ENCODE measurements around the gene GABARAP. TPM values are rescaled to one million over a fixed set of nuclear protein-coding genes. Genes with fewer than 3 reads are reported as not detected.

GABARAP gene
- total and polyA plus RNA-seq, 2 donors, result 245 to 846 TPM

- peak overlapping the region in 1 of 2 donors; percentile 60 for H3K27ac ChIP-seq (ENCODE audit: low read depth in 1 of 2, low read length in 1 of 2)
- peaks cover 39 to 76% of the 10 kb centered on the region in 2 donors for H3K27me3 ChIP-seq (ENCODE audit: control insufficient read depth in 2 of 2, insufficient read depth in 1 of 2, low read length in 1 of 2)
- 6% methylated on average over 26 of the region's 26 CpGs for WGBS
- peak overlapping the region in 1 of 2 donors; percentile 18 for H3K4me3 ChIP-seq (ENCODE audit: low read length in 2 of 2)
- H3K4me1 ChIP-seq (ENCODE audit: control insufficient read depth in 2 of 2, insufficient read depth in 2 of 2, low read length in 2 of 2), result peaks cover 15 to 31% of the 10 kb centered on the region in 2 donors
- peak in 1 of 9 donors; percentile 8 for DNase-seq (ENCODE audit: low read depth in 6 of 9, low spot score in 9 of 9)
- peaks cover 0 to 3% of the 10 kb centered on the region in 2 donors for H3K9me3 ChIP-seq (ENCODE audit: control insufficient read depth in 2 of 2, insufficient read depth in 1 of 2, low read length in 1 of 2)
- peaks cover 17 to 18% of the 10 kb centered on the region in 2 donors for H3K36me3 ChIP-seq (ENCODE audit: control insufficient read depth in 2 of 2, insufficient read depth in 2 of 2, low read length in 1 of 2)
These were observed 20.9 kb upstream of the GABARAP start for GRCh38 chr17:7262935-7263800.

GRCh38 chr17:7262192-7262934 lies 20.1 kb upstream of the GABARAP start, which contains the start of gene CLDN7:
Gene CLDN7, minus strand, starts transcription at chr17:7262478. Its CDS starts 435 bp downstream, at chr17:7262043.
- peaks cover 39 to 70% of the 10 kb centered on the region in 2 donors for H3K27me3 ChIP-seq (ENCODE audit: control insufficient read depth in 2 of 2, insufficient read depth in 1 of 2, low read length in 1 of 2)
- peak in 1 of 9 donors; percentile 26 for DNase-seq (ENCODE audit: low read depth in 6 of 9, low spot score in 9 of 9)
- H3K4me1 ChIP-seq (ENCODE audit: control insufficient read depth in 2 of 2, insufficient read depth in 2 of 2, low read length in 2 of 2), result peaks cover 15 to 31% of the 10 kb centered on the region in 2 donors
- peaks cover 0 to 3% of the 10 kb centered on the region in 2 donors for H3K9me3 ChIP-seq (ENCODE audit: control insufficient read depth in 2 of 2, insufficient read depth in 1 of 2, low read length in 1 of 2)
- peaks cover 21 to 25% of the 10 kb centered on the region in 2 donors for H3K36me3 ChIP-seq (ENCODE audit: control insufficient read depth in 2 of 2, insufficient read depth in 2 of 2, low read length in 1 of 2)
- WGBS, result 10% methylated on average over 64 of the region's 64 CpGs
- peak within 1 kb of the TSS; percentile 8 to 45 for H3K4me3 ChIP-seq (ENCODE audit: low read length in 2 of 2)
- peak within 1 kb of the TSS in 1 of 2 donors; percentile 60 for H3K27ac ChIP-seq (ENCODE audit: low read depth in 1 of 2, low read length in 1 of 2)

GRCh38 chr17:7261379-7262191 lies 19.3 kb upstream of the GABARAP start:
- Histone ChIP-seq H3K4me3 (ENCODE audit: low read length in 2 of 2) (peak overlapping the region; percentile 8 to 45), H3K9me3 (ENCODE audit: control insufficient read depth in 2 of 2, insufficient read depth in 1 of 2, low read length in 1 of 2) (peaks cover 0 to 7% of the 10 kb centered on the region in 2 donors), H3K4me1 (ENCODE audit: control insufficient read depth in 2 of 2, insufficient read depth in 2 of 2, low read length in 2 of 2) (peaks cover 15 to 31% of the 10 kb centered on the region in 2 donors), H3K36me3 (ENCODE audit: control insufficient read depth in 2 of 2, insufficient read depth in 2 of 2, low read length in 1 of 2) (peaks cover 28 to 30% of the 10 kb centered on the region in 2 donors), H3K27me3 (ENCODE audit: control insufficient read depth in 2 of 2, insufficient read depth in 1 of 2, low read length in 1 of 2) (peaks cover 39 to 64% of the 10 kb centered on the region in 2 donors), H3K27ac (ENCODE audit: low read depth in 1 of 2, low read length in 1 of 2) (peak overlapping the region in 1 of 2 donors; percentile 25)
- DNase-seq (ENCODE audit: low read depth in 6 of 9, low spot score in 9 of 9), result peak in 1 of 9 donors; percentile 30
- 9% methylated on average over 71 of the region's 71 CpGs for WGBS

GRCh38 chr17:7260651-7261378 lies 18.6 kb upstream of the GABARAP start:
- 12% methylated on average over 54 of the region's 54 CpGs for WGBS
- H3K27me3 ChIP-seq (ENCODE audit: control insufficient read depth in 2 of 2, insufficient read depth in 1 of 2, low read length in 1 of 2), result peaks cover 39 to 58% of the 10 kb centered on the region in 2 donors

GRCh38 chr17:7260151-7260550 lies 17.9 kb upstream of the GABARAP start:
- 94% methylated on average over 4 of the region's 4 CpGs for WGBS
- no peak for DNase-seq (ENCODE audit: low read depth in 6 of 9, low spot score in 9 of 9)
- peaks cover 36 to 39% of the 10 kb centered on the region in 2 donors for H3K36me3 ChIP-seq (ENCODE audit: control insufficient read depth in 2 of 2, insufficient read depth in 2 of 2, low read length in 1 of 2)
- peaks cover 15 to 31% of the 10 kb centered on the region in 2 donors for H3K4me1 ChIP-seq (ENCODE audit: control insufficient read depth in 2 of 2, insufficient read depth in 2 of 2, low read length in 2 of 2)
- H3K4me3 ChIP-seq (ENCODE audit: low read length in 2 of 2), result no peak overlapping the region
- H3K27ac ChIP-seq (ENCODE audit: low read depth in 1 of 2, low read length in 1 of 2), result no peak overlapping the region
- peaks cover 0 to 7% of the 10 kb centered on the region in 2 donors for H3K9me3 ChIP-seq (ENCODE audit: control insufficient read depth in 2 of 2, insufficient read depth in 1 of 2, low read length in 1 of 2)
- H3K27me3 ChIP-seq (ENCODE audit: control insufficient read depth in 2 of 2, insufficient read depth in 1 of 2, low read length in 1 of 2), result peaks cover 39 to 51% of the 10 kb centered on the region in 2 donors

More at GRCh38 chr17:7260651-7261378, 18.6 kb upstream of the GABARAP start:
- Histone ChIP-seq H3K36me3 (ENCODE audit: control insufficient read depth in 2 of 2, insufficient read depth in 2 of 2, low read length in 1 of 2) (peaks cover 36% of the 10 kb centered on the region in 2 donors), H3K9me3 (ENCODE audit: control insufficient read depth in 2 of 2, insufficient read depth in 1 of 2, low read length in 1 of 2) (peaks cover 0 to 7% of the 10 kb centered on the region in 2 donors), H3K4me3 (ENCODE audit: low read length in 2 of 2) (peak overlapping the region; percentile 8 to 45), H3K27ac (ENCODE audit: low read depth in 1 of 2, low read length in 1 of 2) (peak overlapping the region in 1 of 2 donors; percentile 25), H3K4me1 (ENCODE audit: control insufficient read depth in 2 of 2, insufficient read depth in 2 of 2, low read length in 2 of 2) (peaks cover 15 to 31% of the 10 kb centered on the region in 2 donors)
- peak in 1 of 9 donors; percentile 28 for DNase-seq (ENCODE audit: low read depth in 6 of 9, low spot score in 9 of 9)

- Histone ChIP-seq H3K9me3 (ENCODE audit: control insufficient read depth in 2 of 2, insufficient read depth in 1 of 2, low read length in 1 of 2) (peaks cover 0 to 7% of the 10 kb centered on the region in 2 donors), H3K4me3 (ENCODE audit: low read length in 2 of 2) (no peak overlapping the region), H3K4me1 (ENCODE audit: control insufficient read depth in 2 of 2, insufficient read depth in 2 of 2, low read length in 2 of 2) (peaks cover 15 to 31% of the 10 kb centered on the region in 2 donors), H3K36me3 (ENCODE audit: control insufficient read depth in 2 of 2, insufficient read depth in 2 of 2, low read length in 1 of 2) (peaks cover 41 to 43% of the 10 kb centered on the region in 2 donors), H3K27ac (ENCODE audit: low read depth in 1 of 2, low read length in 1 of 2) (no peak overlapping the region), H3K27me3 (ENCODE audit: control insufficient read depth in 2 of 2, insufficient read depth in 1 of 2, low read length in 1 of 2) (peaks cover 39 to 48% of the 10 kb centered on the region in 2 donors)
- 97% methylated on average over 6 of the region's 6 CpGs for WGBS
- no peak for DNase-seq (ENCODE audit: low read depth in 6 of 9, low spot score in 9 of 9)
These were observed 17.3 kb upstream of the GABARAP start for GRCh38 chr17:7259555-7259889.

- no peak for DNase-seq (ENCODE audit: low read depth in 6 of 9, low spot score in 9 of 9)
- 96% methylated on average over 7 of the region's 7 CpGs for WGBS
- Histone ChIP-seq H3K36me3 (ENCODE audit: control insufficient read depth in 2 of 2, insufficient read depth in 2 of 2, low read length in 1 of 2) (peaks cover 45 to 47% of the 10 kb centered on the region in 2 donors), H3K4me3 (ENCODE audit: low read length in 2 of 2) (no peak overlapping the region), H3K9me3 (ENCODE audit: control insufficient read depth in 2 of 2, insufficient read depth in 1 of 2, low read length in 1 of 2) (peaks cover 0 to 7% of the 10 kb centered on the region in 2 donors), H3K27ac (ENCODE audit: low read depth in 1 of 2, low read length in 1 of 2) (no peak overlapping the region), H3K27me3 (ENCODE audit: control insufficient read depth in 2 of 2, insufficient read depth in 1 of 2, low read length in 1 of 2) (peaks cover 36 to 42% of the 10 kb centered on the region in 2 donors), H3K4me1 (ENCODE audit: control insufficient read depth in 2 of 2, insufficient read depth in 2 of 2, low read length in 2 of 2) (peaks cover 15 to 31% of the 10 kb centered on the region in 2 donors)
These were observed 16.7 kb upstream of the GABARAP start for GRCh38 chr17:7258731-7259554.
